ENCODE data around the gene ARHGAP10. TPM values are rescaled to one million over a fixed set of nuclear protein-coding genes. Genes with fewer than 3 reads are reported as not detected.
A peak's percentile ranks its signal among the peaks of the same experiment; 100 is the strongest.

ARHGAP10 gene
- total RNA-seq, 1 donor from 2014 or later, result 28.0 TPM

GRCh38 chr4:148015468-148015867 lies 283.6 kb downstream of the ARHGAP10 start:
- Mint-ChIP-seq H3K27ac (ENCODE audit: unreplicated experiment) (no peak overlapping the region), H3K4me3 (ENCODE audit: unreplicated experiment) (no peak overlapping the region), H3K27me3 (ENCODE audit: low read depth, unreplicated experiment) (no peaks in the 10 kb centered on the region), H3K4me1 (ENCODE audit: low read depth, unreplicated experiment) (peaks cover 8% of the 10 kb centered on the region), H3K9me3 (ENCODE audit: unreplicated experiment) (no peaks in the 10 kb centered on the region), H3K36me3 (ENCODE audit: low read depth, unreplicated experiment) (no peaks in the 10 kb centered on the region)
- Histone ChIP-seq H3K27ac (ENCODE audit: low read depth, low read length) (no peak overlapping the region), H4K20me1 (ENCODE audit: insufficient read depth, low read length) (peaks cover 10% of the 10 kb centered on the region), H3K4me3 (ENCODE audit: insufficient read depth, low read depth, low read length) (no peak overlapping the region), H3K27me3 (ENCODE audit: insufficient read depth, low read length) (no peaks in the 10 kb centered on the region), H3K9ac (ENCODE audit: low read length) (no peak overlapping the region), H3K9me3 (ENCODE audit: insufficient read depth, low read depth, low read length) (no peaks in the 10 kb centered on the region), H3K4me1 (ENCODE audit: insufficient read depth, low read length) (no peaks in the 10 kb centered on the region), H3K79me2 (ENCODE audit: insufficient read depth, low read length) (no peaks in the 10 kb centered on the region), H3K36me3 (ENCODE audit: insufficient read depth, low read length) (no peaks in the 10 kb centered on the region), H3K4me2 (ENCODE audit: low read length) (no peak overlapping the region), H2AFZ (ENCODE audit: low read depth, low read length) (no peak overlapping the region)
- no peak for TF ChIP-seq EZH2 (IDR thresholded peaks at IDR 0.05; ENCODE audit: insufficient read depth, low read length)
- TF ChIP-seq CTCF (IDR thresholded peaks at IDR 0.05; ENCODE audit: insufficient read depth, low read depth, low read length), result no peak
- DNase-seq (ENCODE audit: low read depth) (no peak), FAIRE-seq (no peak)

- no peak overlapping the region for H2AFZ ChIP-seq (ENCODE audit: low read depth, low read length)
- no peaks in the 10 kb centered on the region for H3K9me3 ChIP-seq (ENCODE audit: insufficient read depth, low read depth, low read length)
- no peak overlapping the region for H3K27ac Mint-ChIP-seq (ENCODE audit: unreplicated experiment)
- no peaks in the 10 kb centered on the region for H3K27me3 ChIP-seq (ENCODE audit: insufficient read depth, low read length)
- H3K4me1 Mint-ChIP-seq (ENCODE audit: low read depth, unreplicated experiment), result peaks cover 8% of the 10 kb centered on the region
- no peak for TF ChIP-seq EZH2 (IDR thresholded peaks at IDR 0.05; ENCODE audit: insufficient read depth, low read length)
- TF ChIP-seq CTCF (IDR thresholded peaks at IDR 0.05; ENCODE audit: insufficient read depth, low read depth, low read length), result no peak
- no peak overlapping the region for H3K27ac ChIP-seq (ENCODE audit: low read depth, low read length)
- H3K79me2 ChIP-seq (ENCODE audit: insufficient read depth, low read length), result no peaks in the 10 kb centered on the region
- no peaks in the 10 kb centered on the region for H3K27me3 Mint-ChIP-seq (ENCODE audit: low read depth, unreplicated experiment)
- no peak overlapping the region for H3K4me3 ChIP-seq (ENCODE audit: insufficient read depth, low read depth, low read length)
- no peak overlapping the region for H3K4me3 Mint-ChIP-seq (ENCODE audit: unreplicated experiment)
- H4K20me1 ChIP-seq (ENCODE audit: insufficient read depth, low read length), result peaks cover 10% of the 10 kb centered on the region
- no peak overlapping the region for H3K9ac ChIP-seq (ENCODE audit: low read length)
- DNase-seq (ENCODE audit: low read depth), result no peak
- no peaks in the 10 kb centered on the region for H3K36me3 Mint-ChIP-seq (ENCODE audit: low read depth, unreplicated experiment)
- FAIRE-seq, result no peak
- no peaks in the 10 kb centered on the region for H3K36me3 ChIP-seq (ENCODE audit: insufficient read depth, low read length)
- H3K4me1 ChIP-seq (ENCODE audit: insufficient read depth, low read length), result no peaks in the 10 kb centered on the region
- H3K9me3 Mint-ChIP-seq (ENCODE audit: unreplicated experiment), result no peaks in the 10 kb centered on the region
- H3K4me2 ChIP-seq (ENCODE audit: low read length), result no peak overlapping the region
Observed at GRCh38 chr4:148016063-148016637, 284.3 kb downstream of the ARHGAP10 start.

GRCh38 chr4:148017801-148018200 lies 285.9 kb downstream of the ARHGAP10 start:
- no peak overlapping the region for H3K27ac Mint-ChIP-seq (ENCODE audit: unreplicated experiment)
- H3K4me1 Mint-ChIP-seq (ENCODE audit: low read depth, unreplicated experiment), result peaks cover 8% of the 10 kb centered on the region
- H3K36me3 Mint-ChIP-seq (ENCODE audit: low read depth, unreplicated experiment), result no peaks in the 10 kb centered on the region
- DNase-seq (ENCODE audit: low read depth) (peak; percentile 21), FAIRE-seq (no peak)
- H3K27ac ChIP-seq (ENCODE audit: low read depth, low read length), result no peak overlapping the region
- no peaks in the 10 kb centered on the region for H3K36me3 ChIP-seq (ENCODE audit: insufficient read depth, low read length)
- H3K4me1 ChIP-seq (ENCODE audit: insufficient read depth, low read length), result no peaks in the 10 kb centered on the region
- no peaks in the 10 kb centered on the region for H3K9me3 ChIP-seq (ENCODE audit: insufficient read depth, low read depth, low read length)
- H3K79me2 ChIP-seq (ENCODE audit: insufficient read depth, low read length), result no peaks in the 10 kb centered on the region
- no peak overlapping the region for H3K4me3 Mint-ChIP-seq (ENCODE audit: unreplicated experiment)
- no peak overlapping the region for H3K4me2 ChIP-seq (ENCODE audit: low read length)
- no peak for TF ChIP-seq CTCF (IDR thresholded peaks at IDR 0.05; ENCODE audit: insufficient read depth, low read depth, low read length)
- TF ChIP-seq EZH2 (IDR thresholded peaks at IDR 0.05; ENCODE audit: insufficient read depth, low read length), result no peak
- H3K9me3 Mint-ChIP-seq (ENCODE audit: unreplicated experiment), result no peaks in the 10 kb centered on the region
- no peak overlapping the region for H2AFZ ChIP-seq (ENCODE audit: low read depth, low read length)
- H3K27me3 ChIP-seq (ENCODE audit: insufficient read depth, low read length), result no peaks in the 10 kb centered on the region
- no peak overlapping the region for H3K4me3 ChIP-seq (ENCODE audit: insufficient read depth, low read depth, low read length)
- no peaks in the 10 kb centered on the region for H3K27me3 Mint-ChIP-seq (ENCODE audit: low read depth, unreplicated experiment)
- no peak overlapping the region for H3K9ac ChIP-seq (ENCODE audit: low read length)
- peaks cover 4% of the 10 kb centered on the region for H4K20me1 ChIP-seq (ENCODE audit: insufficient read depth, low read length)

Measured in astrocyte (in vitro differentiated cells and primary cell).